IMR-90 (cell line): ENCODE results near the gene OPCML. TPM values are rescaled to one million over a fixed set of nuclear protein-coding genes. Genes with fewer than 3 reads are reported as not detected.

Source experiments
- ATAC-seq: fragments of 200-7000 bp; cut with Tn5 transposase; 2 replicates; pipeline ENCODE4 v1.9.1; 2020; ENCODE audit warnings: low read depth, mild to moderate bottlenecking, moderate library complexity
- BruUV-seq: library from RNA; stranded (reverse); fragments of 400-500 nt; replicated peaks from 2 replicates; lab custom pipeline; 2021; lab: Mats Ljungman, UMichigan
- CTCF ChIA-PET: fragments of 300-600 bp; formaldehyde crosslinking; extraction: SDS; loops from one replicate; lab custom pipeline; 2021; ENCODE audit warnings: antibody characterized with exemption; lab: Yijun Ruan, JAX
- POLR2A ChIA-PET: fragments of 300-600 bp; sonication (Branson Sonifier 250); formaldehyde crosslinking; loops from one replicate; lab custom pipeline; 2022; ENCODE audit warnings: antibody characterized with exemption; ENCODE audit not compliant: unreplicated experiment; lab: Charles Lee
- DNase-seq: peaks from one replicate; pipeline ENCODE4 v3.0.0; 2013
- H2AFZ ChIP-seq: replicated peaks from 2 replicates; pipeline ENCODE3; 2013; ENCODE audit warnings: low read length, mild to moderate bottlenecking; ENCODE audit not compliant: poor library complexity
- H2AK5ac ChIP-seq: 2 replicates; pipeline ENCODE4 v1.6.1; 2013; ENCODE audit warnings: low read depth, low read length, inconsistent platforms
- H2AK9ac ChIP-seq: replicated peaks from 2 replicates; pipeline ENCODE3; 2013; ENCODE audit warnings: mild to moderate bottlenecking, low read depth, low read length, moderate library complexity; ENCODE audit not compliant: poor library complexity
- H2BK120ac ChIP-seq: 2 replicates; pipeline ENCODE4 v1.6.1; 2013; ENCODE audit warnings: low read depth, low read length, inconsistent platforms
- H2BK15ac ChIP-seq: 3 replicates; pipeline ENCODE4 v1.6.1; 2013; ENCODE audit warnings: low read depth, low read length, inconsistent platforms
- H2BK20ac ChIP-seq: 2 replicates; pipeline ENCODE4 v1.6.1; 2013; ENCODE audit warnings: low read depth, mild to moderate bottlenecking, inconsistent platforms, low read length, moderate library complexity
- H2BK5ac ChIP-seq: 2 replicates; pipeline ENCODE4 v1.6.1; 2013; ENCODE audit warnings: mild to moderate bottlenecking, low read depth, low read length, inconsistent platforms; ENCODE audit not compliant: poor library complexity, severe bottlenecking
- H3K14ac ChIP-seq: replicated peaks from 2 replicates; pipeline ENCODE4 v1.6.1; 2013; ENCODE audit warnings: low read depth, low read length, inconsistent platforms
- H3K18ac ChIP-seq: 2 replicates; pipeline ENCODE4 v1.6.1; 2013; ENCODE audit warnings: low read depth, low read length, control low read depth
- H3K23ac ChIP-seq: 2 replicates; pipeline ENCODE4 v1.6.1; 2013; ENCODE audit warnings: low read depth, low read length, inconsistent platforms
- H3K27ac ChIP-seq: 2 replicates; pipeline ENCODE4 v1.5.1; 2013; ENCODE audit warnings: mild to moderate bottlenecking, control low read depth, low read length; ENCODE audit not compliant: insufficient read depth
- H3K27me3 ChIP-seq: 2 replicates; pipeline ENCODE4 v1.6.1; 2013; ENCODE audit warnings: low read length; ENCODE audit not compliant: control insufficient read depth, insufficient read depth
- H3K36me3 ChIP-seq: 2 replicates; pipeline ENCODE4 v1.6.1; 2013; ENCODE audit warnings: low read length, mixed read lengths; ENCODE audit not compliant: control insufficient read depth, insufficient read depth
- H3K4ac ChIP-seq: 2 replicates; pipeline ENCODE4 v1.6.1; 2013; ENCODE audit warnings: low read depth, low read length, inconsistent platforms
- H3K4me1 ChIP-seq: 2 replicates; pipeline ENCODE4 v1.6.1; 2013; ENCODE audit warnings: low read length, mixed read lengths; ENCODE audit not compliant: control insufficient read depth, insufficient read depth
- H3K4me2 ChIP-seq: 2 replicates; pipeline ENCODE4 v1.6.1; 2013; ENCODE audit warnings: low read depth, mild to moderate bottlenecking, control low read depth, low read length, moderate library complexity
- H3K4me3 ChIP-seq: 2 replicates; pipeline ENCODE4 v1.5.1; 2013; ENCODE audit warnings: low read depth, mild to moderate bottlenecking, control low read depth, low read length, moderate library complexity; ENCODE audit not compliant: insufficient read depth
- H3K56ac ChIP-seq: 2 replicates; pipeline ENCODE4 v1.6.1; 2013; ENCODE audit warnings: low read length, inconsistent platforms; ENCODE audit not compliant: insufficient read depth; ENCODE audit errors: extremely low read depth
- H3K79me1 ChIP-seq, 2 experiments: 2 replicates each; pipeline ENCODE4 v1.6.1; 2013; ENCODE audit warnings: low read length in 2 of 2, inconsistent platforms in 1 of 2, low read depth in 1 of 2
- H3K9ac ChIP-seq: 2 replicates; pipeline ENCODE4 v1.6.1; 2013; ENCODE audit warnings: low read depth, low read length, control low read depth
- H3K9me1 ChIP-seq: 2 replicates; pipeline ENCODE4 v1.6.1; 2013; ENCODE audit warnings: low read length, inconsistent platforms; ENCODE audit not compliant: insufficient read depth
- H3K9me3 ChIP-seq: 2 replicates; pipeline ENCODE4 v1.6.1; 2013; ENCODE audit warnings: low read length; ENCODE audit not compliant: control insufficient read depth, insufficient read depth
- H4K20me1 ChIP-seq: 2 replicates; pipeline ENCODE4 v1.6.1; 2013; ENCODE audit warnings: low read length, inconsistent platforms; ENCODE audit not compliant: insufficient read depth
- H4K5ac ChIP-seq: 2 replicates; pipeline ENCODE4 v1.6.1; 2013; ENCODE audit warnings: mild to moderate bottlenecking, low read depth, low read length, control low read depth
- H4K8ac ChIP-seq, 2 experiments: 2 replicates each; pipeline ENCODE4 v1.6.1; 2013; ENCODE audit warnings: low read depth in 2 of 2, low read length in 2 of 2, control low read depth in 1 of 2, inconsistent platforms in 1 of 2
- H4K91ac ChIP-seq: 2 replicates; pipeline ENCODE4 v1.6.1; 2013; ENCODE audit warnings: low read depth, low read length, inconsistent platforms; ENCODE audit not compliant: insufficient read depth
- POLR2A ChIP-seq: IDR thresholded peaks from 2 replicates; pipeline ENCODE4 v1.6.1; 2012; ENCODE audit warnings: mild to moderate bottlenecking, low read depth, low read length
- WGBS, 2 experiments: methylation state at CpG; one replicate each; pipeline versions ENCODE4 v1.1.5 to v1.1.7; 2013; ENCODE audit warnings: missing lambda C conversion rate in 2 of 2; ENCODE audit not compliant: insufficient read length in 1 of 2; ENCODE audit errors: extremely low coverage in 2 of 2; 5-methylcytosine and 5-hydroxymethylcytosine counted together
- dilution Hi-C: fragments of 300-500 bp; cut with HindIII; formaldehyde crosslinking; loops from one replicate; pipeline ENCODE4 v1.14.3; 2018; ENCODE audit warnings: low sequenced_read_pairs; ENCODE audit not compliant: unreplicated experiment
- in situ Hi-C: fragments of 300-500 bp; cut with MboI; formaldehyde crosslinking; loops from 3 replicates; pipeline ENCODE4 v1.14.3; 2019; ENCODE audit warnings: low sequenced_read_pairs, inconsistent platforms, mixed read lengths
- intact Hi-C: fragments of 100-400 bp; cut with micrococcal nuclease; formaldehyde crosslinking; loops from 2 replicates; pipeline ENCODE4 v1.10.0; 2022
- polyA plus RNA-seq, 3 experiments: library from polyadenylated mRNA; depleted of rRNA; stranded (reverse); fragments of >200 nt; gene quantifications; 2 replicates each; pipeline ENCODE4 v1.2.3, GENCODE V29; 2012; ENCODE audit warnings: low replicate concordance in 1 of 3
- total RNA-seq: library from RNA; depleted of rRNA; stranded (reverse); fragments of >200 nt; gene quantifications from 2 replicates; pipeline ENCODE4 v1.2.3, GENCODE V29; 2012
- TF ChIP-seq, protein P1 (sequence below): fragments of 150-350 bp; IDR thresholded peaks from 2 replicates; pipeline ENCODE4 v1.6.1; 2017; ENCODE audit warnings: mild to moderate bottlenecking, antibody characterized with exemption, low read length, low read depth

OPCML gene
- total and polyA plus RNA-seq, 2 of the 4 experiments (the other 2 are of a cell fraction) = under 0.01 to 2.6 TPM

DNA sequence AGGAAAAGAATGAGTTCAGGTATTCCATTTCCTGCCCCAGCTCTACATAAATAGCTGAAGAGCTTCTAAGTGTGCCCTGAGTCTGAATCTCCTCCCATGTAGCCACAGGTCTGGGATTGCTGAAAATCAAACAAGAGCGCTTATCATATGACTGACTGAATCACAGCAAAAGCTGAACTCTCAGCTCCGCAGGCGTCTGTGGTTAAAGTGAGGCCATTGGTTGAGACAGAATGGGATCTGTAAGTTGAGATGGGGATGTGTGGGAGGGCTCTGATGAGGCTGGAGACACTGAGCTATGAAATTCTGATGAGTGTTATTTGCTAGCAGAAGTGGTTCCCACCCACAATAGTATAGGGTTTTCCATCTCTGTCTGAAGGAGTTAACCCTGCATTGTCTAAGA lies 637.0 kb downstream of the OPCML start:
- POLR2A ChIA-PET = no interaction called here
- CTCF ChIA-PET = interaction anchor here (0.6 kb wide), 1 partner anchor 51 kb away, joined by 5 read pairs; no protein-coding TSS in a partner anchor

More for the DNA sequence above, 637.0 kb downstream of the OPCML start:
- no peak overlapping the region for H2BK120ac ChIP-seq
- BruUV-seq = no TSS peak
- DNase-seq = peak; percentile 96
- dilution Hi-C loops (no loop called here), intact Hi-C loops (no loop called here), in situ Hi-C loops (no loop called here)
- H3K36me3 ChIP-seq = no peaks in the 10 kb centered on the region
- no CpG with 5 or more reads among the region's 3 CpGs for WGBS, 2 experiments
- TF ChIP-seq, protein P1, sequence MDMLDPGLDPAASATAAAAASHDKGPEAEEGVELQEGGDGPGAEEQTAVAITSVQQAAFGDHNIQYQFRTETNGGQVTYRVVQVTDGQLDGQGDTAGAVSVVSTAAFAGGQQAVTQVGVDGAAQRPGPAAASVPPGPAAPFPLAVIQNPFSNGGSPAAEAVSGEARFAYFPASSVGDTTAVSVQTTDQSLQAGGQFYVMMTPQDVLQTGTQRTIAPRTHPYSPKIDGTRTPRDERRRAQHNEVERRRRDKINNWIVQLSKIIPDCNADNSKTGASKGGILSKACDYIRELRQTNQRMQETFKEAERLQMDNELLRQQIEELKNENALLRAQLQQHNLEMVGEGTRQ = 0 out of 2 replicates have a peak, but pooled peaks have one; percentile 8
- no peak for TF ChIP-seq POLR2A
- no peak overlapping the region for H2BK15ac ChIP-seq
- ATAC-seq = peak; percentile 92
- no peaks in the 10 kb centered on the region for H3K9me3 ChIP-seq
- H3K79me1 ChIP-seq = no peaks in the 10 kb centered on the region
- H3K27me3 ChIP-seq = no peaks in the 10 kb centered on the region
- no peak overlapping the region for H4K5ac ChIP-seq
- H2AFZ ChIP-seq = no peak overlapping the region
- H3K18ac ChIP-seq = no peak overlapping the region
- no peak overlapping the region for H3K4me3 ChIP-seq
- H4K8ac ChIP-seq = no peak overlapping the region
- peaks cover 3% of the 10 kb centered on the region; the same call in 1 of the 2 replicates for H3K4me1 ChIP-seq
- no peaks in the 10 kb centered on the region for H4K20me1 ChIP-seq
- H4K91ac ChIP-seq = no peak overlapping the region
- no peak overlapping the region for H3K56ac ChIP-seq
- H3K4ac ChIP-seq = no peak overlapping the region
- H2AK9ac ChIP-seq = no peak overlapping the region
- H2BK20ac ChIP-seq = no peak overlapping the region
- H3K9me1 ChIP-seq = 0 out of 2 replicates have a peak, but pooled peaks cover 4% of the 10 kb centered on the region
- no peak overlapping the region for H3K4me2 ChIP-seq
- H3K14ac ChIP-seq = no peak overlapping the region
- H3K9ac ChIP-seq = no peak overlapping the region
- no peak overlapping the region for H3K27ac ChIP-seq
- no peak overlapping the region for H2AK5ac ChIP-seq
- H2BK5ac ChIP-seq = no peak overlapping the region
- H3K23ac ChIP-seq = no peak overlapping the region
